Mesenchymal stem cell (in vitro differentiated cells and primary cell): ENCODE measurements around the gene CDH5.

Experiments
- DNase-seq: peaks from one replicate; pipeline ENCODE4 v3.0.0-alpha.2; 2013
- H2AFZ ChIP-seq: one replicate; pipeline ENCODE4 v1.6.1; 2013; ENCODE audit warnings: low read depth, mild to moderate bottlenecking, control low read depth, inconsistent platforms, low read length, moderate library complexity
- H2AK5ac ChIP-seq: 2 replicates; pipeline ENCODE4 v1.6.1; 2013; ENCODE audit warnings: low read length, moderate library complexity, mild to moderate bottlenecking, inconsistent platforms; ENCODE audit not compliant: severe bottlenecking
- H2BK120ac ChIP-seq: one replicate; pipeline ENCODE4 v1.6.1; 2013; ENCODE audit warnings: low read depth, mild to moderate bottlenecking, inconsistent platforms, low read length, moderate library complexity
- H2BK12ac ChIP-seq, 2 experiments: one replicate each; pipeline ENCODE4 v1.6.1; 2013; ENCODE audit warnings: inconsistent platforms in 2 of 2, low read length in 2 of 2, mild to moderate bottlenecking in 2 of 2, moderate library complexity in 2 of 2, control low read depth in 1 of 2
- H2BK15ac ChIP-seq: one replicate; pipeline ENCODE4 v1.6.1; 2013; ENCODE audit warnings: mild to moderate bottlenecking, low read depth, inconsistent platforms; ENCODE audit not compliant: poor library complexity, severe bottlenecking
- H2BK5ac ChIP-seq: 2 replicates; pipeline ENCODE4 v1.6.1; 2013; ENCODE audit warnings: low read depth, mild to moderate bottlenecking, low read length, control low read depth, inconsistent platforms; ENCODE audit not compliant: poor library complexity, severe bottlenecking
- H3K14ac ChIP-seq, 2 experiments: one replicate each; pipeline ENCODE4 v1.6.1; 2013; ENCODE audit warnings: inconsistent platforms in 2 of 2, low read length in 2 of 2, control low read depth in 1 of 2, mild to moderate bottlenecking in 1 of 2, moderate library complexity in 1 of 2
- H3K18ac ChIP-seq, 2 experiments: one replicate each; pipeline ENCODE4 v1.6.1; 2013; ENCODE audit warnings: inconsistent platforms in 2 of 2, low read length in 2 of 2, control low read depth in 1 of 2, low read depth in 1 of 2, mild to moderate bottlenecking in 1 of 2
- H3K23ac ChIP-seq, 2 experiments: one replicate each; pipeline ENCODE4 v1.6.1; 2013; ENCODE audit warnings: inconsistent platforms in 2 of 2, low read length in 2 of 2, mild to moderate bottlenecking in 2 of 2, moderate library complexity in 2 of 2, control low read depth in 1 of 2
- H3K27ac ChIP-seq: 2 replicates; pipeline ENCODE4 v1.5.1; 2013; ENCODE audit warnings: mild to moderate bottlenecking, moderate library complexity, low read length, control low read depth, inconsistent platforms; ENCODE audit not compliant: poor library complexity, severe bottlenecking
- H3K27me3 ChIP-seq, 2 experiments: 2 replicates each; pipeline versions ENCODE4 v1.6.1 to v1.7.0; 2013; ENCODE audit warnings: low read length in 2 of 2, mild to moderate bottlenecking in 2 of 2, moderate library complexity in 2 of 2, control low read depth in 1 of 2, inconsistent platforms in 1 of 2; ENCODE audit not compliant: control insufficient read depth in 1 of 2, insufficient read depth in 1 of 2
- H3K36me3 ChIP-seq, 2 experiments: 2 replicates each; pipeline versions ENCODE4 v1.6.1 to v1.7.0; 2013; ENCODE audit warnings: low read length in 2 of 2, control low read depth in 1 of 2, inconsistent platforms in 1 of 2, low read depth in 1 of 2, mild to moderate bottlenecking in 1 of 2; ENCODE audit not compliant: insufficient read depth in 2 of 2, control insufficient read depth in 1 of 2
- H3K4ac ChIP-seq, 2 experiments: one replicate each; pipeline ENCODE4 v1.6.1; 2013; ENCODE audit warnings: inconsistent platforms in 2 of 2, low read length in 2 of 2, mild to moderate bottlenecking in 2 of 2, moderate library complexity in 2 of 2, control low read depth in 1 of 2, low read depth in 1 of 2
- H3K4me1 ChIP-seq: 2 replicates; pipeline ENCODE4 v1.6.1; 2013; ENCODE audit warnings: low read depth, low read length, control low read depth; ENCODE audit not compliant: control insufficient read depth, insufficient read depth
- H3K4me2 ChIP-seq: 2 replicates; pipeline ENCODE4 v1.6.1; 2013; ENCODE audit warnings: low read length, mild to moderate bottlenecking, inconsistent platforms; ENCODE audit not compliant: poor library complexity, severe bottlenecking
- H3K4me3 ChIP-seq, 2 experiments: 2 replicates each; pipeline versions ENCODE4 v1.5.1 to v1.7.0; 2013; ENCODE audit warnings: low read length in 2 of 2, mild to moderate bottlenecking in 2 of 2, control low read depth in 1 of 2, low read depth in 1 of 2; ENCODE audit not compliant: insufficient read depth in 1 of 2
- H3K79me1 ChIP-seq: replicated peaks from 2 replicates; pipeline ENCODE4 v1.6.1; 2013; ENCODE audit warnings: mild to moderate bottlenecking, control low read depth, low read length, inconsistent platforms; ENCODE audit not compliant: poor library complexity, severe bottlenecking
- H3K9ac ChIP-seq: 2 replicates; pipeline ENCODE4 v1.7.0; 2013; ENCODE audit warnings: mild to moderate bottlenecking, low read length, moderate library complexity
- H3K9me3 ChIP-seq: 2 replicates; pipeline ENCODE4 v1.7.0; 2013; ENCODE audit warnings: mild to moderate bottlenecking, low read length; ENCODE audit not compliant: control insufficient read depth
- H4K8ac ChIP-seq: one replicate; pipeline ENCODE4 v1.6.1; 2013; ENCODE audit warnings: inconsistent platforms, mild to moderate bottlenecking, low read length, moderate library complexity
- H4K91ac ChIP-seq: one replicate; pipeline ENCODE4 v1.6.1; 2013; ENCODE audit warnings: mild to moderate bottlenecking, low read length, inconsistent platforms
- WGBS: methylation state at CpG from one replicate; pipeline ENCODE4 v1.1.7; 2013; ENCODE audit warnings: mixed read lengths; 5-methylcytosine and 5-hydroxymethylcytosine counted together

CDH5 gene

GRCh38 chr16:66357523-66357928, 9.0 kb upstream of the CDH5 start:
- H3K23ac ChIP-seq: no peak overlapping the region
- no peak overlapping the region for H2AK5ac ChIP-seq
- H2BK120ac ChIP-seq: no peak overlapping the region
- no peak overlapping the region for H4K91ac ChIP-seq
- no peak overlapping the region for H3K27ac ChIP-seq
- H3K14ac ChIP-seq: no peak overlapping the region
- no peak overlapping the region for H2BK12ac ChIP-seq
- no peaks in the 10 kb centered on the region for H3K79me1 ChIP-seq
- no peak overlapping the region for H2AFZ ChIP-seq
- H3K36me3 ChIP-seq: no peaks in the 10 kb centered on the region
- H3K27me3 ChIP-seq: peaks cover 16 to 63% of the 10 kb centered on the region in 2 experiments
- peak; percentile 84 for DNase-seq
- H2BK15ac ChIP-seq: no peak overlapping the region
- no peak overlapping the region for H3K4me3 ChIP-seq
- H3K4me1 ChIP-seq: peaks cover 21% of the 10 kb centered on the region
- no peaks in the 10 kb centered on the region for H3K9me3 ChIP-seq
- H4K8ac ChIP-seq: no peak overlapping the region
- H3K4ac ChIP-seq: no peak overlapping the region
- no peak overlapping the region for H3K9ac ChIP-seq
- no peak overlapping the region for H3K18ac ChIP-seq
- WGBS: 1% methylated on average over 4 of the region's 5 CpGs
- no peak overlapping the region for H2BK5ac ChIP-seq
- no peak overlapping the region for H3K4me2 ChIP-seq

DNA sequence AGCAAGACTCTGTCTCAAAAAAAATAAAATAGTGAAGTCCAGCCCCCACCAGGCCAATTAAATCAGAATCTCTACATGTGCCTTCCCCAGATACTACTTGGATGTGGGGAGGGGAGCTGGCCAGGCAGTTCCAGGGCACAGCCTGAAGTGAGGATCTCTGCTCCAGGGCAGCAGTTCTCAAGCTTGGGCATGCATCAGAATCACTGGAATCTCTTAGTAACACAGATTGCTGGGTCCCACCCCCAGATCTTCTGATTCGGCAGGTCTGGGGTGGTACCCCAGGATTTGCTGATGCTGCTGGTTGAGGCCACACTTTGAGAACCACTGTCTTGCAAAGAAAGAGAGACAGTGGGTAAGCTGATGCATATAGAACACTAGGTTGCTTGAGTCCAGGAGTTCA, 8.3 kb upstream of the CDH5 start:
- DNase-seq: no peak
- Histone ChIP-seq H2BK120ac (no peak overlapping the region), H3K79me1 (no peaks in the 10 kb centered on the region), H3K27me3 (peaks cover 9 to 63% of the 10 kb centered on the region in 2 experiments), H2BK5ac (no peak overlapping the region), H4K91ac (no peak overlapping the region), H3K36me3 (no peaks in the 10 kb centered on the region), H2AK5ac (no peak overlapping the region), H3K9ac (no peak overlapping the region), H3K14ac (no peak overlapping the region), H2BK15ac (no peak overlapping the region), H3K4me1 (peaks cover 19% of the 10 kb centered on the region), H3K23ac (no peak overlapping the region), H2BK12ac (no peak overlapping the region), H4K8ac (no peak overlapping the region), H3K4ac (no peak overlapping the region), H3K4me2 (no peak overlapping the region), H3K9me3 (no peaks in the 10 kb centered on the region), H3K18ac (no peak overlapping the region), H3K4me3 (no peak overlapping the region), H2AFZ (no peak overlapping the region), H3K27ac (no peak overlapping the region)
- WGBS: 96% methylated on average over 1 of the region's 1 CpG

DNA sequence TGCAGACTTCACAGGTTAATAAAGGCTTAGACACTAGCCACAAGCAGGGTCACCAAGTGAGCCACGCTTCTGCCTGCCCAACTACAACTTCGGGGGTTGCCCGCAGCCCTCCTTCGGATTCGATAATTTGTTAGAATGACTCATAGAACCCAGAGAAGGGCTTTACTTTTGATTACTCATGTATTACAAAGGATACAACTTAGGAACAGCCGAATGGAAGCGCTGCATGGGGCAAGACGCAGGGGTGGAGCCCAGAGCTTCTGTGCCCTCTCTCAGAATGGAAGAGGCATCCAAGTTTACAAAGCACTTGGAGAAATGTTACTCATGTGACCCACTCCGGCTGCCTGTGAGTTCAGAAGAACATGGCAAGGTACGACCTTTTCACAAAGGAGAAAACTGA, 7.5 kb upstream of the CDH5 start:
- H3K14ac ChIP-seq: no peak overlapping the region
- no peak overlapping the region for H2BK5ac ChIP-seq
- H2BK12ac ChIP-seq: no peak overlapping the region
- no peak overlapping the region for H3K4me3 ChIP-seq
- peaks cover 15% of the 10 kb centered on the region for H3K4me1 ChIP-seq
- no peak overlapping the region for H4K8ac ChIP-seq
- no peak overlapping the region for H3K9ac ChIP-seq
- H2BK120ac ChIP-seq: no peak overlapping the region
- no peak overlapping the region for H3K18ac ChIP-seq
- H3K23ac ChIP-seq: no peak overlapping the region
- no peaks in the 10 kb centered on the region for H3K36me3 ChIP-seq
- peak; percentile 18 for DNase-seq
- no peak overlapping the region for H2BK15ac ChIP-seq
- H3K4me2 ChIP-seq: no peak overlapping the region
- H3K4ac ChIP-seq: no peak overlapping the region
- no peak overlapping the region for H3K27ac ChIP-seq
- H2AFZ ChIP-seq: no peak overlapping the region
- peaks cover 1 to 63% of the 10 kb centered on the region in 2 experiments for H3K27me3 ChIP-seq
- H3K9me3 ChIP-seq: no peaks in the 10 kb centered on the region
- no peak overlapping the region for H4K91ac ChIP-seq
- H2AK5ac ChIP-seq: no peak overlapping the region
- 75% methylated on average over 10 of the region's 10 CpGs for WGBS
- H3K79me1 ChIP-seq: no peaks in the 10 kb centered on the region

DNA sequence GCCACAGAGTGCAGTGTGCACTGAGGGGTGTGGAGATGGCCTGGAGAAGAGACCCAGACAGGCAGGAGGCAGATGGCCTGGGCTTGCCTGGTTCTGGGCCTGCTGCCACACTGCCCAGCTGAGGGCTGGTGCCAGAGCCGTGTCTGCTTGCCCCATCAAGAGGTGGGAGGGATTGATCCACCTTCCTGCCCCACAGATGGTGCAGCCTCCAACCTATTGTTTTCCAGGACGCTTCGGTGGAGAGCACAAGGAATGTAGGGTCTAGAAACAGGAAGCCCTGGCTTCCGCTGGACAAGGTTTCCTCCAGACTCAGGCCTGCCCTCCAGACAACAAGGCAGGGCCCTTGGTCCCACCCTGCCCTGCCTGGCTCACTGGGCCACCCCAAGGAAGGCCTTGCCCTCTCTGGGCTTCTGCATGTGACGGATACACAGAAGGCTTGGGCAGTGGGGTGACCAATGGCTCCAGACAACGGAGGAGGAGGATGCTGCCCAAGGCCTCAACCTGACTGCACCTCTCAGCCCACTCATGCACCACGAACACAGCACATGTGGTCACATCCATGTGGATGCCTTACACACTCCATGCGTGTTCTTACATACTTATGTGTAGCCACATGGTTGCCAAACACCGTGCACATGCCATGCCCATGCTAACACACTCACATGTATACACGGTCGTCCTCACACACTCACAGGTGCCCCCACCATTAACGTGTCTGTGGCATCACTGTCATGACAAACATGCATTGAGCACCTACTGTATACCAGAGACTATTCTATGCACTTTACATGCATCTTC, 6.5 kb upstream of the CDH5 start:
- Histone ChIP-seq H2BK120ac (no peak overlapping the region), H3K14ac (no peak overlapping the region), H3K27me3 (peaks cover 0 to 60% of the 10 kb centered on the region in 2 experiments), H3K4me2 (no peak overlapping the region), H3K4me3 (no peak overlapping the region), H3K18ac (no peak overlapping the region), H3K27ac (no peak overlapping the region), H2AK5ac (no peak overlapping the region), H2BK15ac (no peak overlapping the region), H4K91ac (no peak overlapping the region), H3K23ac (no peak overlapping the region), H3K9me3 (no peaks in the 10 kb centered on the region), H2AFZ (no peak overlapping the region), H3K4me1 (peaks cover 22% of the 10 kb centered on the region), H4K8ac (no peak overlapping the region), H3K79me1 (no peaks in the 10 kb centered on the region), H3K4ac (no peak overlapping the region), H2BK12ac (no peak overlapping the region), H2BK5ac (no peak overlapping the region), H3K36me3 (no peaks in the 10 kb centered on the region), H3K9ac (no peak overlapping the region)
- no peak for DNase-seq
- 81% methylated on average over 12 of the region's 12 CpGs for WGBS
